ENCODE measurements around the gene SREBF1. TPM values are rescaled to one million over a fixed set of nuclear protein-coding genes. Genes with fewer than 3 reads are reported as not detected.

Gene SREBF1
- total RNA-seq, 1 donor from 2014 or later = 83.0 TPM

GRCh38 chr17:17823433-17824118 is 13.2 kb downstream of the SREBF1 start:
- TF ChIP-seq CTCF (IDR thresholded peaks at IDR 0.05; ENCODE audit: insufficient read depth, low read length, poor library complexity, severe bottlenecking) = no peak
- DNase-seq (ENCODE audit: low read depth) = no peak
- no peaks in the 10 kb centered on the region for H3K27me3 ChIP-seq (ENCODE audit: control insufficient read depth, insufficient read depth, low read length)
- H3K36me3 ChIP-seq (ENCODE audit: control insufficient read depth, insufficient read depth, low read length) = peaks cover 3% of the 10 kb centered on the region
- peak overlapping the region; percentile 29 for H3K4me3 ChIP-seq (ENCODE audit: low read depth, low read length)

GRCh38 chr17:17822616-17823015 is 14.2 kb downstream of the SREBF1 start:
- Histone ChIP-seq H3K36me3 (ENCODE audit: control insufficient read depth, insufficient read depth, low read length) (peaks cover 3% of the 10 kb centered on the region), H3K4me3 (ENCODE audit: low read depth, low read length) (no peak overlapping the region), H3K27me3 (ENCODE audit: control insufficient read depth, insufficient read depth, low read length) (no peaks in the 10 kb centered on the region)
- DNase-seq (ENCODE audit: low read depth) = no peak
- no peak for TF ChIP-seq CTCF (IDR thresholded peaks at IDR 0.05; ENCODE audit: insufficient read depth, low read length, poor library complexity, severe bottlenecking)

GRCh38 chr17:17822189-17822588 is 14.6 kb downstream of the SREBF1 start:
- DNase-seq (ENCODE audit: low read depth) = no peak
- Histone ChIP-seq H3K27me3 (ENCODE audit: control insufficient read depth, insufficient read depth, low read length) (no peaks in the 10 kb centered on the region), H3K4me3 (ENCODE audit: low read depth, low read length) (no peak overlapping the region), H3K36me3 (ENCODE audit: control insufficient read depth, insufficient read depth, low read length) (peaks cover 3% of the 10 kb centered on the region)
- TF ChIP-seq CTCF (IDR thresholded peaks at IDR 0.05; ENCODE audit: insufficient read depth, low read length, poor library complexity, severe bottlenecking) = no peak

GRCh38 chr17:17820463-17821158 is 16.2 kb downstream of the SREBF1 start:
- TF ChIP-seq CTCF (IDR thresholded peaks at IDR 0.05; ENCODE audit: insufficient read depth, low read length, poor library complexity, severe bottlenecking) = no peak
- Histone ChIP-seq H3K36me3 (ENCODE audit: control insufficient read depth, insufficient read depth, low read length) (peaks cover 3% of the 10 kb centered on the region), H3K4me3 (ENCODE audit: low read depth, low read length) (no peak overlapping the region), H3K27me3 (ENCODE audit: control insufficient read depth, insufficient read depth, low read length) (no peaks in the 10 kb centered on the region)
- DNase-seq (ENCODE audit: low read depth) = no peak

GRCh38 chr17:17820046-17820445 is 16.7 kb downstream of the SREBF1 start:
- no peak for DNase-seq (ENCODE audit: low read depth)
- Histone ChIP-seq H3K27me3 (ENCODE audit: control insufficient read depth, insufficient read depth, low read length) (no peaks in the 10 kb centered on the region), H3K36me3 (ENCODE audit: control insufficient read depth, insufficient read depth, low read length) (peaks cover 3% of the 10 kb centered on the region), H3K4me3 (ENCODE audit: low read depth, low read length) (no peak overlapping the region)
- no peak for TF ChIP-seq CTCF (IDR thresholded peaks at IDR 0.05; ENCODE audit: insufficient read depth, low read length, poor library complexity, severe bottlenecking)
